ENCODE data around the gene GSTO2. TPM values are rescaled to one million over a fixed set of nuclear protein-coding genes. Genes with fewer than 3 reads are reported as not detected.

GSTO2 gene
- total and polyA plus RNA-seq, 2 experiments from 2014 or later = 30.7 to 49.8 TPM

DNA sequence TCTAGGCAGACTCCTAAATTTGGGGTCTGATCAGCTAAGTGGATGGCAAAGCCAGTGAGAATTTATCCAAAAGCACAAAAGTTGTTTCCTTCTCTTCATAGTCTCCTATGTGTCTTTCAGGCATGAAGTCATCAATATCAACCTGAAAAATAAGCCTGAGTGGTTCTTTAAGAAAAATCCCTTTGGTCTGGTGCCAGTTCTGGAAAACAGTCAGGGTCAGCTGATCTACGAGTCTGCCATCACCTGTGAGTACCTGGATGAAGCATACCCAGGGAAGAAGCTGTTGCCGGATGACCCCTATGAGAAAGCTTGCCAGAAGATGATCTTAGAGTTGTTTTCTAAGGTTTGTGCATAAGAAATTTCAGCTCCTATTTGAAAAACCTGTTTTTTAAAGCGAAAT lies 9.5 kb upstream of the GSTO2 start (continued):
- TF ChIP-seq, protein P1, sequence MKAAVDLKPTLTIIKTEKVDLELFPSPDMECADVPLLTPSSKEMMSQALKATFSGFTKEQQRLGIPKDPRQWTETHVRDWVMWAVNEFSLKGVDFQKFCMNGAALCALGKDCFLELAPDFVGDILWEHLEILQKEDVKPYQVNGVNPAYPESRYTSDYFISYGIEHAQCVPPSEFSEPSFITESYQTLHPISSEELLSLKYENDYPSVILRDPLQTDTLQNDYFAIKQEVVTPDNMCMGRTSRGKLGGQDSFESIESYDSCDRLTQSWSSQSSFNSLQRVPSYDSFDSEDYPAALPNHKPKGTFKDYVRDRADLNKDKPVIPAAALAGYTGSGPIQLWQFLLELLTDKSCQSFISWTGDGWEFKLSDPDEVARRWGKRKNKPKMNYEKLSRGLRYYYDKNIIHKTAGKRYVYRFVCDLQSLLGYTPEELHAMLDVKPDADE (IDR thresholded peaks at IDR 0.05) = no peak
- TF ChIP-seq, protein P2, sequence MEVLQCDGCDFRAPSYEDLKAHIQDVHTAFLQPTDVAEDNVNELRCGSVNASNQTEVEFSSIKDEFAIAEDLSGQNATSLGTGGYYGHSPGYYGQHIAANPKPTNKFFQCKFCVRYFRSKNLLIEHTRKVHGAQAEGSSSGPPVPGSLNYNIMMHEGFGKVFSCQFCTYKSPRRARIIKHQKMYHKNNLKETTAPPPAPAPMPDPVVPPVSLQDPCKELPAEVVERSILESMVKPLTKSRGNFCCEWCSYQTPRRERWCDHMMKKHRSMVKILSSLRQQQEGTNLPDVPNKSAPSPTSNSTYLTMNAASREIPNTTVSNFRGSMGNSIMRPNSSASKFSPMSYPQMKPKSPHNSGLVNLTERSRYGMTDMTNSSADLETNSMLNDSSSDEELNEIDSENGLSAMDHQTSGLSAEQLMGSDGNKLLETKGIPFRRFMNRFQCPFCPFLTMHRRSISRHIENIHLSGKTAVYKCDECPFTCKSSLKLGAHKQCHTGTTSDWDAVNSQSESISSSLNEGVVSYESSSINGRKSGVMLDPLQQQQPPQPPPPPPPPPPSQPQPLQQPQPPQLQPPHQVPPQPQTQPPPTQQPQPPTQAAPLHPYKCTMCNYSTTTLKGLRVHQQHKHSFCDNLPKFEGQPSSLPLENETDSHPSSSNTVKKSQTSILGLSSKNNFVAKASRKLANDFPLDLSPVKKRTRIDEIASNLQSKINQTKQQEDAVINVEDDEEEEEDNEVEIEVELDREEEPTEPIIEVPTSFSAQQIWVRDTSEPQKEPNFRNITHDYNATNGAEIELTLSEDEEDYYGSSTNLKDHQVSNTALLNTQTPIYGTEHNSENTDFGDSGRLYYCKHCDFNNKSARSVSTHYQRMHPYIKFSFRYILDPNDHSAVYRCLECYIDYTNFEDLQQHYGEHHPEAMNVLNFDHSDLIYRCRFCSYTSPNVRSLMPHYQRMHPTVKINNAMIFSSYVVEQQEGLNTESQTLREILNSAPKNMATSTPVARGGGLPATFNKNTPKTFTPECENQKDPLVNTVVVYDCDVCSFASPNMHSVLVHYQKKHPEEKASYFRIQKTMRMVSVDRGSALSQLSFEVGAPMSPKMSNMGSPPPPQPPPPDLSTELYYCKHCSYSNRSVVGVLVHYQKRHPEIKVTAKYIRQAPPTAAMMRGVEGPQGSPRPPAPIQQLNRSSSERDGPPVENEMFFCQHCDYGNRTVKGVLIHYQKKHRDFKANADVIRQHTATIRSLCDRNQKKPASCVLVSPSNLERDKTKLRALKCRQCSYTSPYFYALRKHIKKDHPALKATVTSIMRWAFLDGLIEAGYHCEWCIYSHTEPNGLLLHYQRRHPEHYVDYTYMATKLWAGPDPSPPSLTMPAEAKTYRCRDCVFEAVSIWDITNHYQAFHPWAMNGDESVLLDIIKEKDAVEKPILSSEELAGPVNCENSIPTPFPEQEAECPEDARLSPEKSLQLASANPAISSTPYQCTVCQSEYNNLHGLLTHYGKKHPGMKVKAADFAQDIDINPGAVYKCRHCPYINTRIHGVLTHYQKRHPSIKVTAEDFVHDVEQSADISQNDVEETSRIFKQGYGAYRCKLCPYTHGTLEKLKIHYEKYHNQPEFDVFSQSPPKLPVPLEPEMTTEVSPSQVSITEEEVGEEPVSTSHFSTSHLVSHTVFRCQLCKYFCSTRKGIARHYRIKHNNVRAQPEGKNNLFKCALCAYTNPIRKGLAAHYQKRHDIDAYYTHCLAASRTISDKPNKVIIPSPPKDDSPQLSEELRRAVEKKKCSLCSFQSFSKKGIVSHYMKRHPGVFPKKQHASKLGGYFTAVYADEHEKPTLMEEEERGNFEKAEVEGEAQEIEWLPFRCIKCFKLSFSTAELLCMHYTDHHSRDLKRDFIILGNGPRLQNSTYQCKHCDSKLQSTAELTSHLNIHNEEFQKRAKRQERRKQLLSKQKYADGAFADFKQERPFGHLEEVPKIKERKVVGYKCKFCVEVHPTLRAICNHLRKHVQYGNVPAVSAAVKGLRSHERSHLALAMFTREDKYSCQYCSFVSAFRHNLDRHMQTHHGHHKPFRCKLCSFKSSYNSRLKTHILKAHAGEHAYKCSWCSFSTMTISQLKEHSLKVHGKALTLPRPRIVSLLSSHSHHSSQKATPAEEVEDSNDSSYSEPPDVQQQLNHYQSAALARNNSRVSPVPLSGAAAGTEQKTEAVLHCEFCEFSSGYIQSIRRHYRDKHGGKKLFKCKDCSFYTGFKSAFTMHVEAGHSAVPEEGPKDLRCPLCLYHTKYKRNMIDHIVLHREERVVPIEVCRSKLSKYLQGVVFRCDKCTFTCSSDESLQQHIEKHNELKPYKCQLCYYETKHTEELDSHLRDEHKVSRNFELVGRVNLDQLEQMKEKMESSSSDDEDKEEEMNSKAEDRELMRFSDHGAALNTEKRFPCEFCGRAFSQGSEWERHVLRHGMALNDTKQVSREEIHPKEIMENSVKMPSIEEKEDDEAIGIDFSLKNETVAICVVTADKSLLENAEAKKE (CRISPR knock-in tag; IDR thresholded peaks at IDR 0.05) = no peak

DNA sequence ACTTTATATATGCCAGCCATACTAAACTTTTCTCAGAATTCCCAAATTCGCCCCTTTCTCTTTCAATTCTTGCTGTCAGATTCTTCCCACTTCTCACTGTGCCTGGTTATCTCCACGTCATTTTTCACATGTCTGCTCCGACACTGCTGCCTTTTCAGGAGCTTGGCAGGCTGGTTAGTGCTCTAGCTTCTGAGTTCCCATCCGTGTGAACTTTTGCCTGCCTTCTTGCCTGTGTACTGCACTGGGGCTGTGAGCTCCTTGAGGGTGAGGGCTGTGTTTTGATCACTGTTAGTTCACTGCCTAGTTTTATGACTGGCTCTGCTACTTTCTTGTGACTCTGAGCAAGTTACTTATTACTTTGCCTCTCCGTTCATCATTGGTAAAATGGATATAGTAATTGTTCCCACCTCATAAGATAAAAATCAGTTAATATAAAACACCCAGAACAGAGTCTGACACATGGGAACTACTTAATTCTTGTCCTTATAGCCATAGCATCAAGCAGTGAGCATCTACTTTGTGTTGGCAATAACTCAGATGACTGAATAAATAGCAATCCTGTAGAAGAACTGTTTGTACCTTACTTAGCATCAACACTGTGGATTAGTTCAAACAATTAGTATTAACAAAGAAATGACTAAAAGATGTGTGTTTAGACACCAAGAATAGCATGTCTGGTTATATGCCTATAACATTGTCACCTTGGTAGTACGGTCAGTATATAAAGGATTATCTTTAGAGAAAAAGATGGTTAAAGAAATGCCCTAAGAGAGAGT lies 8.8 kb upstream of the GSTO2 start:
- Histone ChIP-seq H3K79me2 (replicated peaks; ENCODE audit: insufficient read depth) (peaks cover 85% of the 10 kb centered on the region), H3K4me3 (no peak overlapping the region), H3K9me2 (ENCODE audit: insufficient read depth) (no peaks in the 10 kb centered on the region), H3K27me3 (ENCODE audit: insufficient read depth) (no peaks in the 10 kb centered on the region), H3K27ac (ENCODE audit: low read depth) (no peak overlapping the region), H3F3A (replicated peaks; ENCODE audit: low read depth) (no peaks in the 10 kb centered on the region), H4K20me1 (replicated peaks; ENCODE audit: insufficient read depth) (peaks cover 17% of the 10 kb centered on the region), H2AFZ (no peak overlapping the region), H3K36me3 (ENCODE audit: insufficient read depth) (peaks cover 19% of the 10 kb centered on the region; the same call in 1 of the 2 replicates), H3K4me2 (no peak overlapping the region), H3K4me1 (ENCODE audit: insufficient read depth) (peaks cover 11% of the 10 kb centered on the region; the same call in 1 of the 2 replicates)
- Mint-ChIP-seq H3K27ac (no peak overlapping the region), H3K4me1 (peaks cover 14% of the 10 kb centered on the region; the same call in 2 of the 3 replicates), H3K9me3 (no peaks in the 10 kb centered on the region), H3K27me3 (ENCODE audit: insufficient read depth, low read depth, poor library complexity) (no peaks in the 10 kb centered on the region), H3K4me3 (no peak overlapping the region), H3K36me3 (ENCODE audit: low read depth) (peaks cover 31% of the 10 kb centered on the region)
- DNase-seq (ENCODE audit: low spot score) (no peak), ATAC-seq (no peak)
- TF ChIP-seq, protein P2 (CRISPR knock-in tag; IDR thresholded peaks at IDR 0.05) = no peak
- TF ChIP-seq STAT1 (IDR thresholded peaks at IDR 0.05; ENCODE audit: unreplicated experiment) (no peak), POLR2AphosphoS5 (IDR thresholded peaks at IDR 0.05; ENCODE audit: low read depth) (no peak), ZNF114 (CRISPR knock-in tag; IDR thresholded peaks at IDR 0.05) (no peak), EZH2 (IDR thresholded peaks at IDR 0.05; ENCODE audit: low read depth, unreplicated experiment) (no peak), CREB1 (CRISPR knock-in tag; IDR thresholded peaks at IDR 0.05; ENCODE audit: low read depth) (no peak), NANOG (IDR thresholded peaks at IDR 0.05; ENCODE audit: borderline replicate concordance) (no peak)
